ENCODE data around the gene PRPF8. TPM values are rescaled to one million over a fixed set of nuclear protein-coding genes. Genes with fewer than 3 reads are reported as not detected.

PRPF8 gene
- total and polyA plus RNA-seq, 2 of the 13 experiments (the other 11 are each of a cell fraction or from before 2014, with no cell fraction given), result 112 to 179 TPM

DNA sequence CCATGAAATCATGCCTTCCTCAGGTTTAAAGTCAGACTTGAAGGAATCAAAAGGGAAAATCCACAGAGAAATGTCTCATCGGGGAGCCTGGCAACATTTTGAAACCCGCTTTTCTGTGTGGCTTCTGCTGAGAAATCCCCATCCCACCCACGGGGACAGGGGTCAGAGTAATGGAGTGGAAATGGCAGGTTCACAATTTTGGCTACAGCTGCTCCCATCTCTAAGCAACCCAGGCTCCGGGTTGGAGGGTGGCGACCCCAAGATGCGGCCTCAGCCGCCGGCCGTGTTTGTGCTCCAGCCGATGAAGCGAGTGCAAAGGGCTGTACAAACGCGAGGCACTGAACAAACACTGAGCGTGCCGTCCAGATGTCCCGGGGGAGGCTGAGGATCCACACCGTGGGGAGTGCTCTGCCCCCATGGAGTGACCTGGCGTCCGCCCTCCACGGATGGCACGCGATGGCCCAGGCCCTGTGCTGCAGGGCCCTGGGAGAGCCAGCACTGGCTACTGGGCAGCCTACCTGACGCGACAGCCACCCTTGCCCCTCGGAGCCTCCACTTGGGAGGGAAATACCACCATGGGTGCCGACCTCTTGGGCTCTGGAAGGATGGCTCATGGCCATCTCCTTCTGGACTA is 78.2 kb downstream of the PRPF8 start (continued):
- TF ChIP-seq, protein P1, sequence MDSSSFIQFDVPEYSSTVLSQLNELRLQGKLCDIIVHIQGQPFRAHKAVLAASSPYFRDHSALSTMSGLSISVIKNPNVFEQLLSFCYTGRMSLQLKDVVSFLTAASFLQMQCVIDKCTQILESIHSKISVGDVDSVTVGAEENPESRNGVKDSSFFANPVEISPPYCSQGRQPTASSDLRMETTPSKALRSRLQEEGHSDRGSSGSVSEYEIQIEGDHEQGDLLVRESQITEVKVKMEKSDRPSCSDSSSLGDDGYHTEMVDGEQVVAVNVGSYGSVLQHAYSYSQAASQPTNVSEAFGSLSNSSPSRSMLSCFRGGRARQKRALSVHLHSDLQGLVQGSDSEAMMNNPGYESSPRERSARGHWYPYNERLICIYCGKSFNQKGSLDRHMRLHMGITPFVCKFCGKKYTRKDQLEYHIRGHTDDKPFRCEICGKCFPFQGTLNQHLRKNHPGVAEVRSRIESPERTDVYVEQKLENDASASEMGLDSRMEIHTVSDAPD (CRISPR knock-in tag; IDR thresholded peaks at IDR 0.05), result no peak
- TF ChIP-seq STAT5B (CRISPR knock-in tag; IDR thresholded peaks at IDR 0.05), result no peak
- TF ChIP-seq ZBTB21 (CRISPR knock-in tag; IDR thresholded peaks at IDR 0.05), result no peak
- no peak for TF ChIP-seq TARDBP (CRISPR knock-in tag; IDR thresholded peaks at IDR 0.05)
- TF ChIP-seq YY1 (IDR thresholded peaks at IDR 0.05; ENCODE audit: insufficient read depth, insufficient replicate concordance, low read depth, low read length), result no peak
- 0 out of 2 replicates have a peak, but pooled peaks have one; percentile 42 for TF ChIP-seq ZNF710 (CRISPR knock-in tag; IDR thresholded peaks at IDR 0.05; ENCODE audit: borderline replicate concordance)
- TF ChIP-seq AGO2 (optimal IDR thresholded peaks at IDR 0.05; ENCODE audit: low read depth, low read length), result no peak
- TF ChIP-seq ZNF562 (CRISPR knock-in tag; IDR thresholded peaks at IDR 0.05; ENCODE audit: borderline replicate concordance), result no peak
- peak; percentile 66; the same call in 1 of the 2 replicates for TF ChIP-seq PITX1 (CRISPR knock-in tag; IDR thresholded peaks at IDR 0.05)
- TF ChIP-seq ZNF382 (CRISPR knock-in tag; IDR thresholded peaks at IDR 0.05; ENCODE audit: borderline replicate concordance), result no peak
- TF ChIP-seq, protein P2, sequence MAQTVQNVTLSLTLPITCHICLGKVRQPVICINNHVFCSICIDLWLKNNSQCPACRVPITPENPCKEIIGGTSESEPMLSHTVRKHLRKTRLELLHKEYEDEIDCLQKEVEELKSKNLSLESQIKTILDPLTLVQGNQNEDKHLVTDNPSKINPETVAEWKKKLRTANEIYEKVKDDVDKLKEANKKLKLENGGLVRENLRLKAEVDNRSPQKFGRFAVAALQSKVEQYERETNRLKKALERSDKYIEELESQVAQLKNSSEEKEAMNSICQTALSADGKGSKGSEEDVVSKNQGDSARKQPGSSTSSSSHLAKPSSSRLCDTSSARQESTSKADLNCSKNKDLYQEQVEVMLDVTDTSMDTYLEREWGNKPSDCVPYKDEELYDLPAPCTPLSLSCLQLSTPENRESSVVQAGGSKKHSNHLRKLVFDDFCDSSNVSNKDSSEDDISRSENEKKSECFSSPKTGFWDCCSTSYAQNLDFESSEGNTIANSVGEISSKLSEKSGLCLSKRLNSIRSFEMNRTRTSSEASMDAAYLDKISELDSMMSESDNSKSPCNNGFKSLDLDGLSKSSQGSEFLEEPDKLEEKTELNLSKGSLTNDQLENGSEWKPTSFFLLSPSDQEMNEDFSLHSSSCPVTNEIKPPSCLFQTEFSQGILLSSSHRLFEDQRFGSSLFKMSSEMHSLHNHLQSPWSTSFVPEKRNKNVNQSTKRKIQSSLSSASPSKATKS (CRISPR knock-in tag; IDR thresholded peaks at IDR 0.05), result no peak
- TF ChIP-seq RFX3 (CRISPR knock-in tag; IDR thresholded peaks at IDR 0.05), result no peak
- no peak for TF ChIP-seq ARID2 (CRISPR knock-in tag; IDR thresholded peaks at IDR 0.05; ENCODE audit: borderline replicate concordance)
- TF ChIP-seq, protein P3, sequence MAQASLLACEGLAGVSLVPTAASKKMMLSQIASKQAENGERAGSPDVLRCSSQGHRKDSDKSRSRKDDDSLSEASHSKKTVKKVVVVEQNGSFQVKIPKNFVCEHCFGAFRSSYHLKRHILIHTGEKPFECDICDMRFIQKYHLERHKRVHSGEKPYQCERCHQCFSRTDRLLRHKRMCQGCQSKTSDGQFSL (CRISPR knock-in tag; IDR thresholded peaks at IDR 0.05), result no peak
- TF ChIP-seq, protein P4, sequence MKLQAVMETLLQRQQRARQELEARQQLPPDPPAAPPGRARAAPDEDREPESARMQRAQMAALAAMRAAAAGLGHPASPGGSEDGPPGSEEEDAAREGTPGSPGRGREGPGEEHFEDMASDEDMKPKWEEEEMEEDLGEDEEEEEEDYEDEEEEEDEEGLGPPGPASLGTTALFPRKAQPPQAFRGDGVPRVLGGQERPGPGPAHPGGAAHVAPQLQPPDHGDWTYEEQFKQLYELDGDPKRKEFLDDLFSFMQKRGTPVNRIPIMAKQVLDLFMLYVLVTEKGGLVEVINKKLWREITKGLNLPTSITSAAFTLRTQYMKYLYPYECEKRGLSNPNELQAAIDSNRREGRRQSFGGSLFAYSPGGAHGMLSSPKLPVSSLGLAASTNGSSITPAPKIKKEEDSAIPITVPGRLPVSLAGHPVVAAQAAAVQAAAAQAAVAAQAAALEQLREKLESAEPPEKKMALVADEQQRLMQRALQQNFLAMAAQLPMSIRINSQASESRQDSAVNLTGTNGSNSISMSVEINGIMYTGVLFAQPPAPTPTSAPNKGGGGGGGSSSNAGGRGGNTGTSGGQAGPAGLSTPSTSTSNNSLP (IDR thresholded peaks at IDR 0.05; ENCODE audit: low read depth, low read length), result no peak
- TF ChIP-seq ZNF101 (CRISPR knock-in tag; IDR thresholded peaks at IDR 0.05; ENCODE audit: borderline replicate concordance, low read depth), result no peak
- peak; percentile 92 for TF ChIP-seq PATZ1 (CRISPR knock-in tag; IDR thresholded peaks at IDR 0.05)
- TF ChIP-seq TCF12 (IDR thresholded peaks at IDR 0.05), result no peak
- no peak for TF ChIP-seq TCF12 (CRISPR knock-in tag; IDR thresholded peaks at IDR 0.05)
- TF ChIP-seq BCL6 (CRISPR knock-in tag; IDR thresholded peaks at IDR 0.05), result no peak
